Measurements from ENCODE around the gene ESPNL.
"Not testable (repeated sequence)": the region's sequence is repeated elsewhere in the genome, so short reads cannot be mapped to it uniquely, and the experiment has no call there.

The ESPNL gene

DNA sequence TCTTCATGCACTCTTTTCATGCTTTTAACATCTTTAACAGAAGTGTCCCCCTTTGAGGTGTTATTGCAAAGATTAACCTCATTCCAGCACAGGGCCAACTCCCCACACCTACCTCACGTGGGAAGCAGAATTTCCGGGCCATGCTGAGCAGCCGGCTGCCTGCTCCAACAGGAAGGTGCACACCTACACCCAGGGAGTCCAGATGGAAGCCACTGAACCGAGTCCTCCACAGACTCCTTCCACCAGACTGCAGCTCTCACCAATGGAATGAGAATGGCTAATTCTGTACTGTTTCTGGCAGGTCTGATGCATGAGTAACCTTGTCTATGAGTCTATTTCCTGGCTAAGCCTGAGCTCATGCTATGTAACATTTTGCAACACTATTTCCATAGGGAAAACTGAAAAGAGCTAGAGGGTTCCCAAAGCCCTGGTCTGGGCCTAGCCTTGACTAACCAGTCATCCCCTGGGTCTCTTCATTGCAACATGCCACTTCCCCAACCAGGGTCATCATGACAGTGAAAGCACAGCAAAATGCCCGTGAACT lies 69.6 kb downstream of the ESPNL start:
- peak; percentile 41 for DNase-seq (ENCODE audit: low spot score)

DNA sequence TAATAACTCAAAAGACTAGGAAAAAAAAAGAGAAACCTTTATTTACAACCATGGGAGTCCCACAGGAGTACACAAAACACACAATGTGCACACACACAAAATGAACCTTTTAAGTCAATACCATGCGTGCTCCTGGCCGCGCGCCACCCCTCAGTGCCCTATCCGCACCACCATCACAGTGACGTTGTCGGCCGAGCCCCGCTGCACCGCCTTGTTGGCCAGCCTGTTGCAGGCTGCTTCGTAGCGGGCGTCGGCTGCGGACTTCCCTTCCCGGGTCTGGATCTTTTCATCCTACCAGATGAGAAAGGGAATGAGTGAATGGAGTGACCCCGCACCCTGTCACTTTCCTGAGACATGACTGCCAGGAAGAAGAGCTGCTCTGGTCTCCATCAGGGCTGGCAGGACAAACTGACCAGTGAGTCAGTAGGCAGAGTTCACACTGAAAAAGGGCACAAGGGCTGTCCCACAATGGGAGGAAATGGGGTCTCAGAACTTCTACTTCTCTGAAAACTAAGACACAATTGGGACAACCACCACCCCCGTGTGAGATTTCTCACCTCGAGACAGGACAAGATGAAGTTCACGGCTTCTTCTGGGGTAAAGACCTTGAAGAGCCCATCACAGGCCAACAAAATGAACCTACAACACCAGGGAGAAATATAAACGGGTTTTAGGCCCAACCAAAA lies 70.4 kb downstream of the ESPNL start:
- no peak for DNase-seq (ENCODE audit: low spot score)

DNA sequence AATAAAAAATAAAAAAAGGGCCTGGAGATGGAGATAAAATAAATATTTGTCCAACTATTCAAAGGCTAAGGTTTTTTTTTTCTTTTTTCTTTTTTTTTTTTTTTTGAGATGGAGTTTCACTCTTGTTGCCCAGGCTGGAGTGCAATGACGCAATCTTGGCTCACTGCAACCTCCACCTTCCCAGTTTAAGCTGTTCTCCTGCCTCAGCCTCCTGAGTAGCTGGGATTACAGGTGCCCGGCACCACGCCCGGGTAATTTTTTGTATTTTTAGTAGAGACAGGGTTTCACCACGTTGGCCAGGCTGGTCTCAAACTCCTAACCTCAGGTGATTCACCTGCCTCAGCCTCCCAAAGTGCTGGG lies 70.9 kb downstream of the ESPNL start:
- DNase-seq (ENCODE audit: low spot score), result not testable (repeated sequence)

DNA sequence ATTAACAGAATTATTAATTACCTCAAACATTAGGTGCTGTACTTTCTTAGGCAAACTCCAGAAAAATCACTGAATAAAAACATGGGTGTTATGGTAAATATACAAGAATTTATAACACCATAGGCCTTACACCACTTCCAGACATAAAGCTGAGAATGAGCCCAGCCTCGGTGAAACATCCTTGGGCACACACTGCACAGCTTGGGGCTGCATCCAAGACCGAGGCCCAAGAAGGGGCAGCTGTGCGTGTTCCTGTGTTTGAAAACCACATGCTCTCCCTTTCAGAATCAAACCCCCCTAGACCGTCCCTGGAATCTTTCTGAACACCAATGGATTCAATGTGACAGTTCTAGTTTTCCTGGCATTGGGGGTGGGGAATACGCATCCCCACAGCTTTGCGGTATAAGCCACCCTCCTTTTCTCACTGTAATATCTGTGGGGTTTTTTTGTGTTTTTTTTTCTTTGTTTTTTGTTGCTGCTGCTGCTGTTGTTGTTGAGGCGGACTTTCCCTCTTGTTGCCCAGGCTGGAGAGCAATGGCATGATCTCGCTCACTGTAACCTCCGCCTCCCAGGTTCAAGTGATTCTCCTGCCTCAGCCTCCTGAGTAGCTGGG lies 71.5 kb downstream of the ESPNL start:
- no peak for DNase-seq (ENCODE audit: low spot score)

DNA sequence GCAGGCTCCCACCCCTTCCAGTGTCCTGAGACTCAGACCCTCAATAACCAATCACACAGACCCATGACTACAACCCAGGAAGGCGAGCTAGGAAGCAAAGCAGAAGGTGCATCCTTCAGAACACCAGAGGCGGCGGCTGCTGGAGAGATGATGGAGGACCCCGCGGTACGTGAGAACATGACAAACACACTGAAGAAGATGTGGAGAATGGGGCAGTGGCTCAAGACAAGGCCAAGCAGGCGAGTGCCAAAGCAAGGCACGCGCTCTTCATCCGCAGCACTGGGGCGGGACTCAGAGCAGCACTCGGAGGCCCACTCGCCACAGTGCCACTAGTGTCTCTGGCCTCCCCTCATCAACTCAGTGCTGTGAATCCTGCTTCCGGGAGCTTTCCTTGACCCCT lies 72.3 kb downstream of the ESPNL start:
- no peak for DNase-seq (ENCODE audit: low spot score)

DNA sequence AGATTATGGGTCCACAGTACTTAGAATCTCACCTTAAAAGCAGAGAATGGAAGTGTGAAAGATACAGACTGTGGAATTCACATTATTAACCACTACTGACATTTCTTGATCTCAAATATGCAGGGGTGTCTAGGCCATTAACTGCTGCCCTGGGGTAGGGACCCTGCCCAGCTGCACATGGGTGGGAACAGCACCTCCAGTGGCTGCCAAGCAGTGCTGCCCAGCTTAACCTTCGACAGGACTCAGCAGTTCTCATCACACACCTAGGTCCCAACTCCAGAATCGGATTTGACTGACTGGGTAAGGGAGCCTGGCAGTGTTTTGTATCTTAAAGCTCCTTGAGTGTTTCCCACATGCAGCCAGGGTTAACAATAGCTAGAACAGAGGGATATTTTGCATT lies 73.6 kb downstream of the ESPNL start:
- no peak for DNase-seq (ENCODE audit: low spot score)

DNA sequence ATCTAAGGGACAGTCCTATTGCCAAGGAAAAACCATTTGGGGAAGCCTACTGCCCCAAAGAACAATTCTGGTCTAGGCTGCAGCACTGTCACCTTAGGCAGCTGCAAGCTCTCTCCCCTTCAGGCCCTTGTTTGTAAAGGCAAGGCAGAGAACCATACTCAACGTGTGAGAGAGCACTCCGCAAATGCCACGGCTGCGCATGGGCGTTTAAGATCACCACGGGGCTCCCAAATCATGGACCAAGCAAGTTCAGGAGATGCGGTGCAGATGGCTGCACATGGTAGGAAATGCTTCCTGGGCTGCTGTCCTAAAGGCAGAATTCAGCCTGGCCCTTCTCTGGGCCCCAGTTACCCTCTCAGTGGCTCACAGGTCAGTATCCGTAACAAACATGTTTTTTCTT lies 74.2 kb downstream of the ESPNL start:
- DNase-seq (ENCODE audit: low spot score), result no peak

DNA sequence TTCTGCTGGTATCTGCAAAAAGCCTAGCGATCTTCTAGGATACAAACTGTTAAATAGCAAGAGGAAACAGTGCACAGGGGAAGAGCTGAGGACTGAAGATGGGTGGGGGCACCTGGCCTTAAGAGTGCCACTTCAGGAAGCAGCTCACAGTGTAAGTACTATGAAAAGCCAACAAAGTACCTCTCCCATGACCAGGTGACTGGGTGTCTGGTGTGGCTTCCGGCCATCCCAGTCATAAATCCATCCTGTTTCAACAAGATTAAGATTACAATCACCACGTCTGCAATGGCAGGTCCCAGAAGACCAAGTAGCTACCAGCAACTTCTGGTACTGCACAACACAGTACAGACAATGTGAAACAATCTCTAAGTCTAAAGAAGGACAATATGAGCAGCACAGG lies 74.6 kb downstream of the ESPNL start:
- DNase-seq (ENCODE audit: low spot score), result no peak

DNA sequence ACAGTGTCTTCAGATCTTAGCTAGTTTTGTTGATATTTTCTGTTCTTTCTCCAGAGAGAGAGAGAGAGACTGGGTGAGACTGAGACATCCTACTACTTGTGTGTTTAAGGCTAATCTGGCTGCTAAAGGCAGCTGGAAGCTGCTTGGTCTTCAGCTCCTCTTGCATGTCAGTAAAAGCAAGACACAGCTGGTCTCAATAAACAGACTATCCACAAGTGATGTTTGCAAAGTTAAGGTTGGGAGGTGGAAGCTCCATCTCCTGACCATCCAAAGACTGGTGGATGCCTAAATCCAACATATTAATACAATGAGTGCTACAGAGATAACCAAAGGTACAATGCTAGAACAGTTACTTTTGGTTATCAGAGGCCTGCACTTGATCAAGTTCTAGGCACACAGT lies 76.5 kb downstream of the ESPNL start:
- no peak for DNase-seq (ENCODE audit: low spot score)

DNA sequence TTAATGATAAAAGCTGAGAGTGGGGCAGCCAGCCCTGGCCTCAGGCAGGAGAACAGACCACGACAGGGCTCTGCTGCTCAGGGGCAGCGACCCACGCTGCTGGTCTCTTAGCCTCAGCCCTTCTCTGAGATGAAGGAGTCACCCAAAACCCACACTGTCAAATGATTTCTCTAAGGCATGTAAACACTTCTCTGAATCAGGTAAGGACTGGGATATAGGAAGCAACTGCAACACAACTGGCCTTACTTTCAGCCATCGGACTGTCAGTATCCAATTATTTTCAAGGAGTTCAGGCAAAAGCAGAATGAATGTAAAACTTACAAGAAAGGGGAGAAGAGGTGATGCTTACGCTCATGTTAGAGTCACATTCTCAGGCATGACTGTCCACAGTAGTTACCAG lies 80.4 kb downstream of the ESPNL start:
- DNase-seq (ENCODE audit: low spot score), result no peak

DNA sequence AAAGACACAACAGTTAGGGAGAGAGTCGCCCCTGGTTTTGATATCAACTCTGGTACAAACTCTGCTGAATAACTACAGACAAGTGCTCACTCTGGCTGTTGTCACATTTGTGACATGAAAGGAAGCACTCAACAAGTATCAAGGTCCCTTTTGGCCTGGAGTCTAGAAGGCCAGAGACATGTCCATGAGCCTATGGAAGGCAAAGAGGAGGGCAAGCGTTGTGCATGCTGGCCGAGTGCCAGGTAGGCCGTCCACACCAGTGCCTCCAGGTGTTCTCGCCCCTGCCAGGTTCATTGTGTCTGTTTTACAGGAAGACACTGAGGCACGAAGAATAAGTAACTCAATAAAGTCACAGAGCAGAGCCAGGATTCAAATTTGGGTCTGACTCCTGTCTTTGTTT lies 82.2 kb downstream of the ESPNL start:
- DNase-seq (ENCODE audit: low spot score), result no peak
